ENCODE data around the gene SNAP47. TPM values are rescaled to one million over a fixed set of nuclear protein-coding genes. Genes with fewer than 3 reads are reported as not detected.
"Not testable (repeated sequence)": the region's sequence is repeated elsewhere in the genome, so short reads cannot be mapped to it uniquely, and the experiment has no call there.

The SNAP47 gene, protein sequence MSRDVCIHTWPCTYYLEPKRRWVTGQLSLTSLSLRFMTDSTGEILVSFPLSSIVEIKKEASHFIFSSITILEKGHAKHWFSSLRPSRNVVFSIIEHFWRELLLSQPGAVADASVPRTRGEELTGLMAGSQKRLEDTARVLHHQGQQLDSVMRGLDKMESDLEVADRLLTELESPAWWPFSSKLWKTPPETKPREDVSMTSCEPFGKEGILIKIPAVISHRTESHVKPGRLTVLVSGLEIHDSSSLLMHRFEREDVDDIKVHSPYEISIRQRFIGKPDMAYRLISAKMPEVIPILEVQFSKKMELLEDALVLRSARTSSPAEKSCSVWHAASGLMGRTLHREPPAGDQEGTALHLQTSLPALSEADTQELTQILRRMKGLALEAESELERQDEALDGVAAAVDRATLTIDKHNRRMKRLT
- 23.6 TPM for total RNA-seq
- long read RNA-seq, transcript SNAP47-202 (5 exons, 2,362 nt), result major isoform, 54 of 100 reads
- long read RNA-seq, transcript SNAP47-210 (3 exons, 2,375 nt), result minor isoform, 17 of 100 reads
- long read RNA-seq, partial matches to known transcripts, result 6 of 100 reads
- long read RNA-seq, other reads (novel, unspliced or antisense), result 22 of 100 reads

DNA sequence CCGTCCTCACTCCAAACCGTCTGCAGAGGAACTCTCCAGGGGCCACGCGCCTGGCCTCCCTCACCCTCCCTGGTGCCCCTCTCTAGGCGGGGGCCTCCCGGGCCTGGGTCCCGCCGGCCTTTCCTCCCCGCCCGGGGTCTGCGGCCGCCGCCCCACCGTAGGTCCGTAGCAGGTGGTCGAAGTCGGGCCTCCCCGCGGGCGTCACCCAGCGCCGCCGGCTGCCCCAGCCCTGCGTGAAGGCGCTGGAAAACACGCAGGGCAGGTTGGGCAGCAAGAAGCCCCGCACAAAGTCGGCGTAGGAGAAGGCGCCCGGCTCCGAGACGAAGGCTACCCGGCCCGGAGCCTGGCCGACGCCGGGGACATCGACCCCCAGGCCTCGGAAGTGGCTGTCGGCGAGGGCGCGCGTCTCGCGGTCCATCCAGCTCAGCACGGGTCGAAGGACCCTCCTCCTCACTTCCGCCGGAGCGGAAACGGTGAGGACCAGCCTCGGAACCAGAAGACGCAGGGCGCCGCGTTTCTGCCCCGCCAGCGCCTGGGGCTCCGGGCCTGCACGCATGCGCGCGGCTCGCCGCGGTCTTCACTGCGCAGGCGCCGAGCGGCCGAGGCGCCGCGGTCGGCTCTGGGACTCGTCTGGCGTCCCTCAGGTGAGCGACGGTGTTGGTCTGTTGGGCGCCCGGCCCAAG, at the start of gene SNAP47, which contains the start of gene JMJD4:
Gene SNAP47 (plus strand): TSS at position 580 of the 683 bp plus-strand sequence. CDS start 12,302 bp downstream, outside the sequence.
Gene JMJD4 (minus strand): TSS at position 447 of the 683 bp plus-strand sequence. CDS start 29 bp downstream, at position 418.
- DNase-seq (peak; percentile 96), ATAC-seq (ENCODE audit: poor library complexity) (peak; percentile 95)
- intact Hi-C loops (cut with DNase I), result no loop called here

DNA sequence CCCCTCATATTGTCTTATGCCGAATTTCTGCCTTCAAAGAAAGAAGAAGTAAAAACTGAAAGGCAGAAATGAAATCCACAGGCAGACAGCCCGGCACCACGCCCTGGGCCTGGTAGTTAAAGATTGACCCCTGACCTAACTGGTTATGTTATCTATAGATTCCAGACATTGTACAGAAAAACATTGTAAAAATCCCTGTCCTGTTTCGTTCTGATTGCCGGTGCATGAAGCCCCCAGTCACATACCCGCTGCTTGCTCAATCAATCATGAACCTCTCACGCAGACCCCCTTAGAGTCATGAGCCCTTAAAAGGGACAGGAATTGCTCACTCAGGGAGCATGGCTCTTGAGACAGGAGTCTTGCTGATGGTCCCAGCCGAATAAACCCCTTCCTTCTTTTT, 49.4 kb upstream of the SNAP47 start:
- DNase-seq, result no peak
- intact Hi-C loops (cut with DNase I), result no loop called here
- ATAC-seq (ENCODE audit: poor library complexity), result no peak

DNA sequence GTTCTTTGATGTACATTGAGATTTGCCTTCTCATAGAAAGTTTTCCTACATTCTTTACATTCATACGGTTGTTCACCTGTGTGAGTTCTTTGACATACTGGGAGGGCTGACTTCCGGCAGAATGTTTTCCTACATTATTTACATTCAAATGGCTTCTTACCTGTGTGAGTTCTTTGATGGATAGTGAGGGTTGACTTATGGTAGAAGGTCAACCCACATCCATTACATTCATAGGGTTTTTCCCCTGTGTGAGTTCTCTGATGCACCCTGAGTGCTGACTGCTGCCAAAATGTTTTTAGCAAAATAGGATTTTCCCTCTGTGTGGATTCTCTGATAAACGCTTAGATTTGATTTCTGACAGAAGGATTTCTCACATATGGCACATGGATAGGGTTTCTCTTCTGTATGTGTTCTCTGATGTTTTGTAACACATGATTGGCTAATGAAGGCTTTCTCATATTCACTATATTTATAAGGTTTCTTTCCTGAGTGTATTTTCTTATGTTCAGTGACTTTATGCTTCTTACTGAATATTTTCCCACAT, 37.8 kb upstream of the SNAP47 start:
- ATAC-seq (ENCODE audit: poor library complexity), result no peak
- no peak for DNase-seq
- intact Hi-C loops (cut with DNase I), result no loop called here

DNA sequence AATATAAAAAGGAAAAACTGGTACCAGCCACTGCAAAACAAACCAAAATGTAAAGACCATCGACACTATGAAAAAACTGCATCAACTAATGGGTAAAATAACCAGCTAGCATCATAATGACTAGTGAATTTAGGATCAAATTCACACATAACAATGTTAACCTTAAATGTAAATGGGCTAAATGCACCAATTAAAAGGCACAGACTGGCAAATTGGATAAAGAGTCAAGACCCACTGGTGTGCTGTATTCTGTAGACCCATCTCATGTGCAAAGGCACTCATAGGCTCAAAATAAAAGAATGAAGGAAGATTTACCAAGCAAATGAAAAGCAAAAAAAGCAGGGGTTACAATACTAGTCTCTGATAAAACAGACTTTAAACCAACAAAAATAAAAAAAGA, 33.6 kb upstream of the SNAP47 start:
- intact Hi-C loops (cut with DNase I); DNase-seq; ATAC-seq (ENCODE audit: poor library complexity): not testable (repeated sequence)

DNA sequence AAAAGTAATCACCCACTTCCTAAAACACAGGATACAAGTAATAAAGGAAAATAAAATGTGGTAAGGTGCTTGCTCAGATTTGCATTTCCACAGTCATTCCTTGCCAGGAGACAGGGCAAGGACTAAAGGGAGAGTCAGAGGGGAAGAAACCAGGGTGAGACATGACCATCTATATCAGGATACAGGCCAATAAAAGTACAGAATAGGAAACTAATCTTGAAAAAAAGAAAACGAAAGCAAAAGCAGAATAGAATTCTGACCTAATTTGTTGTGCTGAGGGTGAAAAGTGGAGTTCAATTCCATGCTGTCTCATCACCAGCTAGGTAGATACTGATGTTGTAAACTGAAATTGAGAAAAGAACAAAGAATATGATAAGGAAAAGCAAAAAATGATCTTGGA, 27.4 kb upstream of the SNAP47 start:
- no peak for DNase-seq
- ATAC-seq (ENCODE audit: poor library complexity), result no peak
- intact Hi-C loops (cut with DNase I), result no loop called here

DNA sequence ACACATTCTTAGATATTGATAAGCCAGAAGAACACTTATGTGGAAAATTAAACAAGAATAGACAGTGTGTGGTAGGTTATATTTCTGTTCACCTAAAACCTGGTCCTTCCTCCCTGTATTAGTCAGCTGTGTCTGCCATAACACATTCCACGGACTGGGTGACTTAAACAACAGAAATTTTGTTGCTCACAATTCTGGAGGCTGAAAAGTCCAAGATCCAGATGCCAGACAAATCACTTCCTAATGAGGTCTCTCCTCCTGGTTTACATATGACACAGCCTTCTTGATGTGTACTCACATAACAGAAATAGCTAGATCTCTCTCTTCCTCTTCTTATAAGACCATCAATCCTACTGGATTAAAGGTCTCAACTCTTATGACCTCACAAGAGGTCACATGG, 25.8 kb upstream of the SNAP47 start:
- intact Hi-C loops (cut with DNase I), result no loop called here
- no peak for ATAC-seq (ENCODE audit: poor library complexity)

DNA sequence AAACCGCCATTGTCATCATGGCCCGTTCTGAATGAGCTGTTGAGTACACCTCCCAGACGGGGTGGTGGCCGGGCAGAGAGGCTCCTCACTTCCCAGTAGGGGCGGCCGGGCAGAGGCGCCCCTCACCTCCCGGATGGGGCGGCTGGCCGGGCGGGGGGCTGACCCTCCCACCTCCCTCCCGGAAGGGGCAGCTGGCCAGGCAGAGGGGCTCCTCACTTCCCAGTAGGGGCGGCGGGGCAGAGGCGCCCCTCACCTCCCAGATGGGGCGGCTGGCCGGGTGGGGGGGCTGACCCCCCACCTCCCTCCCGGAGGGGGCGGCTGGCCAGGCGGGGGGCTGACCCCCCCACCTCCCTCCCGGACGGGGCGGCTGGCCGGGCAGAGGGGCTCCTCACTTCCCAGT, 24.8 kb upstream of the SNAP47 start:
- ATAC-seq (ENCODE audit: poor library complexity), result not testable (repeated sequence)

More for the DNA sequence above, 25.8 kb upstream of the SNAP47 start:
- DNase-seq, result no peak

DNA sequence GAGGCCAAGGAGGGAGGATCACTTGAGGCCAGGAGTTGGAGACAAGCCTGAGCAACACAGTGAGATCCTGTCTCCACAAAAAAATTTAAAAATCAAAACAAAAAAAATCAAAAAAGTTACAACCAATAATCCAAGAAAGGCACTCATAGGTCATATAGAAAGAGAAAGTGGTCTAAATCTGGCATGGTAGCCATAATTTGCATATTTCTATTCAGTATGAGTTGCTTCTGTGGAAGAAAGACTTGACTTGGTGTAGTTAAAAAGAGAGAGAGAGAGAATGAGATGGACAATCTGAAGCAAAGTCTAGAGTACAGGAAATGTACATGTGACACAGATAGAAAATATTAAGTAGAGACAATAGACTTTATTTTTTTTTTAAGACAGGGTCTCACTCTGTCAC, 22.6 kb upstream of the SNAP47 start:
- ATAC-seq (ENCODE audit: poor library complexity) (no peak), DNase-seq (no peak)
- intact Hi-C loops (cut with DNase I), result no loop called here

More for the DNA sequence above, 24.8 kb upstream of the SNAP47 start:
- DNase-seq; intact Hi-C loops (cut with DNase I): not testable (repeated sequence)

DNA sequence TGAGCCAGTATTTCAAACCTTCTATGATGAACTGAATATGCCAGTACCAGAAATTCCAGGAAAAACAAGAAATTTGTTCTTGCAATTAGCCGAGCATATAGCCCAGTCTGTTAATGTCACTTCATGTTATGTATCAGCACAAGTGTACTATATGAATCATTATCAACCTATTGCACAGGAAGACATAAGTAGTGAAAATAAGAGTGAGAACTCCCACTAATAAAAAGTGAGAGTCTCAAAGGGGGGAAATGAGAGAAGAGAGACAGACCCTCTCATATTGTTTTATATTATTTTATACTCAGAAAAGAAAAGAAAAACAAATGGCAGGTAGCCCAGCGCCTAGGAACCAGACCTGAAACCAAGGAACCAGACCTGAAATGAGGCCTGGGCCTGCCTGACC, 16.3 kb upstream of the SNAP47 start:
- intact Hi-C loops (cut with DNase I), result no loop called here
- ATAC-seq (ENCODE audit: poor library complexity) (no peak), DNase-seq (no peak)

DNA sequence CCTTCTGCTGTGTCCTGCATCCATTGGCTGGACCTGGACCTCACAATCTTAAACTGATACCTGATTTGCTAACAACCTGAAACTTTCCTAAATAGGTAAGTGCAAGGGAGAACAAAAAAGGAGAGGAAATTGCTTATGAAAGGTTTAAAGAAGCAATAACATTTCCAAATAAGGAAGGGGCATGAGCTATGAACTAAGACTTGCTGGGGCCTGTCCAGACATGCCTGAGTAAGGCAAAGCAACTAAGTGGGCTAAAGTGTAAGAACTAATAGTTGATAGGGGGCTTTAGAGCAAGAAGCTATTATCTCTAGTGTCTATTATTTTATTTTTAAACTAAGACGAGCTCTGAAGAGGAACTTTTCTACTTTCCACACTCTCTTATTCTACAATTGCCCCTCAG, 11.8 kb upstream of the SNAP47 start:
- intact Hi-C loops (cut with DNase I), result loop anchor here (10.0 kb wide), 1 partner anchor 179 kb away; no protein-coding TSS in a partner anchor
- ATAC-seq (ENCODE audit: poor library complexity), result no peak
- no peak for DNase-seq

DNA sequence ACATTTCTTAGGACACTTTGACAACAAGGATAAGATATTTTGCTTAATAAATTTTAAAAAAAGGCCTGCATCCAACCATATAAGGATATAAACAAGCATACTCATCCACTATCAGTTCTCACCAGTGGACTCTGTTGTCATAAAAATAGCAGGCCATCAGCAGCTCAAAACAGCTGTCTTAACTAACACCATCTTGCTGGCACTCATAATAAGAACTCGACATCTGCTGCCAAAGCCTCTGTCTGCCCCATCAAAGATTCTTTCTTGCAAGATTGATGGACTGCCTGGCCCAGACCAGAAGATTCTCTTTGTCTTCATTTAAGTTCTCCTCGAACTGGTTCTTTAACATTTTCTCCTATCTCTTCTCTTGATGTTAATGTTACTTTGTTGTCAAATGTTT, 10.2 kb upstream of the SNAP47 start:
- intact Hi-C loops (cut with DNase I), result loop anchor here (10.0 kb wide), 1 partner anchor 180 kb away; no protein-coding TSS in a partner anchor
- ATAC-seq (ENCODE audit: poor library complexity), result no peak
- DNase-seq, result no peak

DNA sequence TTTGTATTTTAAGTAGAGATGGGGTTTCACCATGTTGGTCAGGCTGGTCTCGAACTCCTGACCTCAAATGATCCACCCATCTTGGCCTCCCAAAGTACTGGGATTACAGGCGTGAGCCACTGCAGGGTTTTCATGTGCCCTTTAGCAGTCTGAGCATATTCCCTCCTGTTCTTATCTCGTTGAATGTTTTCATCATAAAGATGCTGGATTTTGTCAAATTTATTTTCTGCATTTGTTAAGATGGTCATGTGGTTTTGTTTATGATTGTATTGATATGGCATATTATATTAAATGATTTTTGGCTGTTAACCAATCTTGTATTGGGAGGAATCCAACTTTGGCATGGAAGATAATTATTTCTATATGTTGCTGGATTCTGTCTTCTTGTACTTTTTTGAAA, 8.9 kb upstream of the SNAP47 start:
- DNase-seq, result no peak
- ATAC-seq (ENCODE audit: poor library complexity), result no peak
- intact Hi-C loops (cut with DNase I), result loop anchor here (10.0 kb wide), 1 partner anchor 182 kb away; no protein-coding TSS in a partner anchor

DNA sequence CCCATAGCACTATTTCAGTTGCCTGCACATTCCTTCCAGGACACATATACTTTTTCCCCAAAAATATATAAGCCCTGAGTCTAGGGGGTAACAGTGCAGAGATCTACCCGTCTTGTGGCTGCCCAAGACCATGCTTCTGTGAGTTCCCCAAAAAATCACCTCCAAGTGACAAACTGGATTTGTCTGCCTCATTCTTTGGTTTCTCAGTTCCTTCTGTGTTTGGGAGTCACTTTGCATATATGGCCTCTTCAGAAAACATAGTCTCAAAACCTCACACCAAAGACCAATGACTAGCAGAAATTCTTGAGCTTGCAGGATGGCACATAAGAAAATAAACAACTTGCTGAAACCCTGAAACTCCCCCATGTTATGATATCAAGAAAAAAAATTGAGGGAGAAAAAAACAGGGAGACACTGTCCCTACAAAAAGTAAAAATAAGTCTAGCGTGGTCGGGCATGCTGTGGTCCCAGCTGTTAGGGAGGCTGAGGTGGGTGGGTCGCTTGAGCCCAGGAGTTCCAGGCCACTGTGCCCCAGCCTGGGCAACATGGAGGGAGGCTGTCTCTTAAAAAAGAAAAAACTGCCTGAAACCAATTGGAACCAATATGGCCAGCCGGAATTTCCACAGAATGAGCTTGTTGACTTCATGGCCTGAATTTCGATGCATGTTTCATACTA, 8.2 kb upstream of the SNAP47 start:
- intact Hi-C loops (cut with DNase I), result loop anchor here (10.0 kb wide), 1 partner anchor 182 kb away; no protein-coding TSS in a partner anchor
- no peak for ATAC-seq (ENCODE audit: poor library complexity)
- no peak for DNase-seq

DNA sequence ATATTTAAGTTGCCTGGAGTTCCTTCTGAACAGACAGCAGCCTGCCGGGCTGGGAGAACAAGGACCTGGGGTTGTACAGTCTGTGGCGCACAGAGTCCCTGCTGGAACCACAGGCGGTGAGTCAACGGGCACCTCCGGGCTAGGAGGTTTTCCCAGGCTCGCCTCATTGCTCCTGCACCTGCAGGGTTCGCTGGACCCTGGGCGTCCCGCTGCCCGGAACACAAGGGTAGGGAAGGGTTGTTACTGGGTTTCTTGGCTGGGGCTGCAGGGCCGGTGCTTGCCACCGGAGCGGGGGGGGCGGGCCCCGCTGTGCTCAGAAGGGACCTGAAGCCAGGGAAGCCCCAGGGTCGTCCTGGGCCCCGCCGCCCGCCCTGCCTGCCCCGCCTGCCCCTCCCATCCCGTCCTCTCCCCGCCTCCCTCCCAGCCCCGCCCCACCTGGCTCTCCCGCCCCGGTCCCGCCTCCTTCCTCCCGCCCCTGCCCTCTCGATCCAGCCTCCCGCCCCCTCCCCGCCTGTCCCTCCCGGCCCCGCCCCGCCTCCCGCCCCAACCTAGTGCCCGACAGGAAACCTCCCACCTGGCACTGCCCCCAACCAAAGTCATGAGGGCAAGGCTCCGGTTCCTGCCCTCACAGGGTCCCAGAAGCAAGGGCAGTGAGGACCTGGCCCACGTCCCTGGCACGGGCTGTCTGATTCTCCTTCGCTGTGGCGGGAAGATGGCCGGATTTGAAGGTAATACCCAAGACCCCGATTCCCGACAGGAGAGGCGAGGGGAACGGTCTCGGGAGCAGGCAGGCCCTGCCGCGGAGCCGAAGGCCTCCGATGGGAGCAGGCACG, 7.0 kb upstream of the SNAP47 start:
- ATAC-seq (ENCODE audit: poor library complexity) (peak; percentile 71), DNase-seq (peak; percentile 83)
- intact Hi-C loops (cut with DNase I), result loop anchor here (10.0 kb wide), 1 partner anchor 183 kb away; no protein-coding TSS in a partner anchor

DNA sequence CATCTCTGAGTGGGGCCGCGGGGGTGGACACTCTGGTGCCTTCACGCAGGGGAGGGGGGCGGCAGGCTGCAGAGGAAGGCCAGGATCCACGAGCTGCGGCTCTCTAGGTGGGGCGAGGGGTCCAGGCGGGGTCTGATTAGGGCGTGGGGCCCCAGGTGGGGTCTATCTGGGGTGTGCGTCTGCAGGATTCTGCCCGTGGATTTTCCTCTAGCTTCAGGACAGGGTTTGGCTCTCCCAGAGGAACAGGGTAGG, 6.4 kb upstream of the SNAP47 start:
- ATAC-seq (ENCODE audit: poor library complexity) (peak; percentile 31), DNase-seq (no peak)
- intact Hi-C loops (cut with DNase I), result loop anchor here (10.0 kb wide), 1 partner anchor 184 kb away; no protein-coding TSS in a partner anchor

DNA sequence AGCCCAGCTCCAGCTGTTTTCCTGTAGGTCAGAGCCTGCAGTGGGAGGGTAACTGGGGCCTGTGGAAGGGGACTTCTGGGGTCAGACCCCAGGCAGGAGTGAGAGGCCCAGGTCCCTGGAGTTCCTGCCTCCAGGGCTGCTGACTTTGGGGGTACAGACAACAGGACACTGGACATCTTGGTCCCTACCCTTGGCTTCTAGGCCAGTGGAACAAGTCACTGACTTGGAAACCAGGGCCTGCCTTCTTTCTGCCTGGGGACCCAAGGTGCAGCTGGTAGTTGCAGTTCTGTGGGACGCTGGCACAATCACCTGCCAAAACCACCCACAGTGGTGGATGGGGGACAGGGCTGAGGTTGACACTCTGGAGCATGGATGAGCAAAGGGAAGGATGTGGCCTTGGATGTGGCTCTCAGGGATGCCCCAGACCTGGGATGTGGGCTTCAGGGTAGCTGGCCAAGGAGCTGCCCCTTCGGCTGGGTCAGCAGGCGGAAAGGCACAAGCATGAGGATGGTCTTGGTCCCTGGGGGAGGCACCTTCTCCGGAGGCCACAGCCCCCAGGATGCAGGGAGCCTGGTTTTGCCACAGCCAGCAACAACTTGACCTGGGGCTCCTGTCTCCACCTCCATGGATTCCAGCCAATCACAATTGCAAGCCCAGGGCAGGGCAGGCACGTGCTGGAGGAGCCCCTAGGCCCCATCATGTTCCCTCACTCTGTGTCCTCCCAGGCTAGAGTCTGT, 5.9 kb upstream of the SNAP47 start:
- DNase-seq, result no peak
- intact Hi-C loops (cut with DNase I), result loop anchor here (10.0 kb wide), 1 partner anchor 185 kb away; no protein-coding TSS in a partner anchor
- no peak for ATAC-seq (ENCODE audit: poor library complexity)

Measured in Right ventricle myocardium superior (tissue), 1 donor.